Ovary (tissue), 9 donors: ENCODE results near the gene TMEM39B. TPM values are rescaled to one million over a fixed set of nuclear protein-coding genes. Genes with fewer than 3 reads are reported as not detected.
"Not testable (repeated sequence)": the region's sequence is repeated elsewhere in the genome, so short reads cannot be mapped to it uniquely, and the experiment has no call there.

Experiments
- DNase-seq, 5 donors: peaks; one replicate each; pipeline ENCODE4 v3.0.0-alpha.2; 2019 to 2020
- H3K27ac ChIP-seq, 2 donors: fragments of 200-600 bp; one replicate each; pipeline versions ENCODE4 v1.5.1 to v1.8.0; 2019 to 2022
- H3K27me3 ChIP-seq: fragments of 200-600 bp; one replicate; pipeline ENCODE4 v1.8.0; 2022
- H3K36me3 ChIP-seq: fragments of 200-600 bp; sonication (generic); one replicate; pipeline ENCODE4 v1.5.1; 2019
- H3K4me1 ChIP-seq: one replicate; pipeline ENCODE4 v1.8.1; 2013; ENCODE audit warnings: mild to moderate bottlenecking, moderate library complexity; ENCODE audit not compliant: insufficient read depth
- H3K4me3 ChIP-seq: fragments of 200-600 bp; sonication (generic); one replicate; pipeline ENCODE4 v1.5.1; 2017
- H3K9me3 ChIP-seq, 2 donors: fragments of 200-600 bp in 1 of 2; sonication (generic) in 1 of 2; one replicate each; pipeline versions ENCODE4 v1.5.1 to v1.8.1; 2013 to 2019; ENCODE audit warnings: mild to moderate bottlenecking in 1 of 2, moderate library complexity in 1 of 2
- CTCF ChIP-seq, 3 donors: fragments of 450-650 bp in 2 of 3; fragments of 200-600 bp in 1 of 3; IDR thresholded peaks; one replicate each; pipeline versions ENCODE4 v1.5.1 to v1.8.0; 2016 to 2022; ENCODE audit warnings: antibody characterized with exemption in 3 of 3, mild to moderate bottlenecking in 1 of 3
- EP300 ChIP-seq: sonication (generic); formaldehyde crosslinking; IDR thresholded peaks from one replicate; pipeline ENCODE4 v1.6.1; 2017; ENCODE audit warnings: antibody characterized with exemption
- POLR2A ChIP-seq: fragments of 450-650 bp; IDR thresholded peaks from one replicate; pipeline ENCODE4 v1.6.1; 2017; ENCODE audit warnings: antibody characterized with exemption, mild to moderate bottlenecking, moderate library complexity
- WGBS, 3 donors: extraction: QIAGEN DNeasy Blood & Tissue Kit in 1 of 3; methylation state at CpG; one replicate each; pipeline versions ENCODE4 v1.1.5 to v1.1.7; 2013 to 2017; 5-methylcytosine and 5-hydroxymethylcytosine counted together
- intact Hi-C, 4 donors: fragments of 100-400 bp; cut with DNase I; formaldehyde crosslinking; loops; one replicate each; pipeline versions ENCODE4 v1.11.0 to v1.15.1; 2022 to 2023
- polyA plus RNA-seq, 2 donors: library from polyadenylated mRNA; stranded (reverse); fragments of 200-250 nt in 1 of 2; fragments of 350-450 nt in 1 of 2; fragmentation: Illumina TruSeq in 1 of 2; extraction: RNeasy Lipid Tissue Mini Kit (QIAGEN cat#74804) in 1 of 2; gene quantifications; one replicate each; pipeline ENCODE4 v1.2.3, GENCODE V29; 2013 to 2014
- total RNA-seq, 7 donors: library from RNA; depleted of rRNA in 2 of 7; stranded (reverse); fragments of >200 nt in 2 of 7; fragmentation: NEBNext Ultra II Directional in 3 of 7; extraction: Animal tissue kit (Norgen Biotek cat#: 25700) in 3 of 7; gene quantifications; one replicate each; pipeline versions ENCODE4 v1.1.0 to v1.2.4, GENCODE V29; 2016 to 2023
- donor health status: DM: no; HTN: no; CAD: no; lungs with moderate emphysema.
- donor health status: DM: no; HTN: no; CAD: no.
- donor health status: Bipolar disorder and iron deficiency.
- donor health status: DM: yes; HTN: yes; CAD: no.
- donor health status: DM: no; HTN: no; CAD: no.
- donor health status: DM: yes; HTN: yes; CAD: no.

TMEM39B gene
- total and polyA plus RNA-seq, 9 donors, result 3.0 to 23.5 (median 15.2) TPM

- Histone ChIP-seq H3K4me1 (peaks cover 14% of the 10 kb centered on the region), H3K27me3 (no peaks in the 10 kb centered on the region), H3K9me3 (no peaks in the 10 kb centered on the region), H3K4me3 (no peak overlapping the region), H3K27ac (no peak overlapping the region), H3K36me3 (no peaks in the 10 kb centered on the region)
- intact Hi-C loops, result no loop called here
- DNase-seq, result no peak
- 83 to 91% (median 90%) methylated on average over 2 of the region's 2 CpGs for WGBS, 3 donors
- TF ChIP-seq CTCF (IDR thresholded peaks at IDR 0.05) (no peak), POLR2A (no peak), EP300 (no peak)
These were observed 38.4 kb downstream of the TMEM39B start for GRCh38 chr1:32111040-32111623.

GRCh38 chr1:32111789-32112188 lies 39.0 kb downstream of the TMEM39B start:
- DNase-seq, result no peak
- no peak overlapping the region for H3K4me3 ChIP-seq
- H3K27me3 ChIP-seq, result no peaks in the 10 kb centered on the region
- intact Hi-C loops, result no loop called here
- H3K4me1 ChIP-seq, result peaks cover 14% of the 10 kb centered on the region
- no peaks in the 10 kb centered on the region for H3K9me3 ChIP-seq
- H3K36me3 ChIP-seq, result no peaks in the 10 kb centered on the region
- H3K27ac ChIP-seq, result no peak overlapping the region
- no peak for TF ChIP-seq POLR2A
- TF ChIP-seq CTCF (IDR thresholded peaks at IDR 0.05), result no peak
- no peak for TF ChIP-seq EP300

- H3K9me3 ChIP-seq, result no peaks in the 10 kb centered on the region
- 72 to 86% (median 77%) methylated on average over 5 of the region's 5 CpGs for WGBS, 3 donors
These were observed 40.2 kb downstream of the TMEM39B start for GRCh38 chr1:32112806-32113375.

GRCh38 chr1:32113436-32113835 lies 40.7 kb downstream of the TMEM39B start:
- intact Hi-C loops, result not testable (repeated sequence)
- 84 to 88% (median 85%) methylated on average over 4 of the region's 4 CpGs for WGBS, 3 donors

More at GRCh38 chr1:32112806-32113375, 40.2 kb downstream of the TMEM39B start:
- Histone ChIP-seq H3K27ac (no peak overlapping the region), H3K4me3 (no peak overlapping the region), H3K4me1 (peaks cover 15% of the 10 kb centered on the region), H3K36me3 (no peaks in the 10 kb centered on the region), H3K27me3 (no peaks in the 10 kb centered on the region)
- DNase-seq, result no peak
- intact Hi-C loops, result no loop called here
- TF ChIP-seq EP300, result no peak
- TF ChIP-seq CTCF (IDR thresholded peaks at IDR 0.05), result no peak
- no peak for TF ChIP-seq POLR2A

GRCh38 chr1:32114420-32114819 lies 41.7 kb downstream of the TMEM39B start:
- Histone ChIP-seq H3K27ac (no peak overlapping the region), H3K4me1 (peaks cover 11% of the 10 kb centered on the region), H3K4me3 (no peak overlapping the region), H3K36me3 (no peaks in the 10 kb centered on the region), H3K9me3 (no peaks in the 10 kb centered on the region), H3K27me3 (no peaks in the 10 kb centered on the region)
- TF ChIP-seq EP300, result no peak
- TF ChIP-seq POLR2A, result no peak
- no peak for TF ChIP-seq CTCF (IDR thresholded peaks at IDR 0.05)
- 66 to 74% (median 74%) methylated on average over 2 of the region's 2 CpGs for WGBS, 3 donors
- intact Hi-C loops, result no loop called here
- DNase-seq, result no peak

More at GRCh38 chr1:32113436-32113835, 40.7 kb downstream of the TMEM39B start:
- H3K27me3 ChIP-seq, H3K36me3 ChIP-seq, DNase-seq, H3K4me3 ChIP-seq, H3K9me3 ChIP-seq, H3K27ac ChIP-seq: not testable (repeated sequence)
- H3K4me1 ChIP-seq, result peaks cover 15% of the 10 kb centered on the region
